Endothelial cell of umbilical vein (primary cell): ENCODE data around the gene ARFIP1. TPM values are rescaled to one million over a fixed set of nuclear protein-coding genes. Genes with fewer than 3 reads are reported as not detected.

Experiments used
- BruUV-seq: library from RNA; stranded (reverse); fragments of 400-500 nt; replicated peaks from 2 replicates; lab custom pipeline; 2021; lab: Mats Ljungman, UMichigan
- CTCF ChIA-PET: fragments of 300-600, 350-600 bp; sonication (Branson Sonifier 250); formaldehyde crosslinking; loops from one replicate; lab custom pipeline; 2021; ENCODE audit warnings: antibody characterized with exemption, inconsistent platforms; lab: Charles Lee
- POLR2A ChIA-PET: fragments of 300-600, 350-600 bp; sonication (Branson Sonifier 250); formaldehyde crosslinking; loops from one replicate; lab custom pipeline; 2021; ENCODE audit warnings: antibody characterized with exemption, inconsistent platforms; lab: Charles Lee
- DNase-seq: peaks from one replicate; pipeline ENCODE4 v3.0.0-alpha.2; 2011; ENCODE audit warnings: low read depth, low spot score
- FAIRE-seq: peaks from 2 replicates; lab custom pipeline; 2011; peaks lifted over from hg19 to GRCh38; lab: Jason Lieb, UNC
- H2AFZ ChIP-seq: 2 replicates; pipeline ENCODE4 v1.6.0; 2012; ENCODE audit warnings: low read depth, low read length, control low read depth, inconsistent platforms
- H3K27ac ChIP-seq: 2 replicates; pipeline ENCODE4 v1.5.1; 2011; ENCODE audit warnings: low read depth, mild to moderate bottlenecking, control low read depth, low read length, moderate library complexity; ENCODE audit not compliant: insufficient read depth
- H3K27me3 ChIP-seq, 2 experiments: 2 replicates each; pipeline versions ENCODE4 v1.6.0 to v1.6.1; 2011; ENCODE audit warnings: low read length in 2 of 2, mixed read lengths in 1 of 2; ENCODE audit not compliant: control insufficient read depth in 2 of 2, insufficient read depth in 2 of 2
- H3K36me3 ChIP-seq, 2 experiments: 2 replicates in 1 of 2; 3 replicates in 1 of 2; pipeline ENCODE4 v1.5.1; 2011; ENCODE audit warnings: low read length in 2 of 2, mild to moderate bottlenecking in 1 of 2, moderate library complexity in 1 of 2; ENCODE audit not compliant: control insufficient read depth in 2 of 2, insufficient read depth in 2 of 2; ENCODE audit errors: extremely low read depth in 1 of 2
- H3K4me1 ChIP-seq: 3 replicates; pipeline ENCODE4 v1.5.1; 2011; ENCODE audit warnings: mild to moderate bottlenecking, low read length; ENCODE audit not compliant: control insufficient read depth, insufficient read depth; ENCODE audit errors: extremely low read depth
- H3K4me2 ChIP-seq: 2 replicates; pipeline ENCODE4 v1.6.1; 2011; ENCODE audit warnings: low read length, control low read depth, mixed read lengths; ENCODE audit not compliant: insufficient read depth
- H3K4me3 ChIP-seq, 3 experiments: fragments of 200-600 bp in 1 of 3; sonication (generic), shearing (Covaris generic) in 1 of 3; replicated peaks in 1 of 3; 2 replicates each; pipeline ENCODE4 v1.5.1; 2011 to 2016; ENCODE audit warnings: control low read depth in 3 of 3, low read length in 3 of 3, mild to moderate bottlenecking in 2 of 3, inconsistent platforms in 1 of 3, low read depth in 1 of 3, moderate library complexity in 1 of 3; ENCODE audit not compliant: insufficient read depth in 1 of 3
- H3K79me2 ChIP-seq: 2 replicates; pipeline ENCODE4 v1.6.0; 2012; ENCODE audit warnings: low read length, inconsistent platforms; ENCODE audit not compliant: control insufficient read depth, insufficient read depth
- H3K9ac ChIP-seq: replicated peaks from 2 replicates; pipeline ENCODE3; 2011; ENCODE audit warnings: low read length, control low read depth; ENCODE audit not compliant: insufficient read depth; ENCODE audit errors: extremely low read depth
- H3K9me1 ChIP-seq: replicated peaks from 3 replicates; pipeline ENCODE4 v1.6.0; 2011; ENCODE audit warnings: mild to moderate bottlenecking, low read length; ENCODE audit not compliant: control insufficient read depth, insufficient read depth; ENCODE audit errors: extremely low read depth
- H3K9me3 ChIP-seq: replicated peaks from 2 replicates; pipeline ENCODE4 v1.5.1; 2012; ENCODE audit warnings: low read length, inconsistent platforms; ENCODE audit not compliant: control insufficient read depth, insufficient read depth
- H4K20me1 ChIP-seq: replicated peaks from 2 replicates; pipeline ENCODE3; 2011; ENCODE audit warnings: mild to moderate bottlenecking, low read length; ENCODE audit not compliant: control insufficient read depth, insufficient read depth; ENCODE audit errors: extremely low read depth
- EZH2 ChIP-seq: IDR thresholded peaks from 2 replicates; pipeline ENCODE4 v1.6.1; 2012; ENCODE audit warnings: borderline replicate concordance, low read depth, mild to moderate bottlenecking, moderate library complexity, low read length, inconsistent platforms; ENCODE audit not compliant: severe bottlenecking
- JUN ChIP-seq: IDR thresholded peaks from 2 replicates; pipeline ENCODE4 v1.6.1; 2011; ENCODE audit warnings: borderline replicate concordance, low read depth; ENCODE audit not compliant: insufficient read length, insufficient read depth
- dilution Hi-C: fragments of 300-500 bp; cut with MboI; formaldehyde crosslinking; loops from one replicate; pipeline ENCODE4 v1.15.0; 2019; ENCODE audit warnings: low sequenced_read_pairs; ENCODE audit not compliant: extremely low pct_ligation_motif_present
- intact Hi-C: fragments of 100-400 bp; cut with micrococcal nuclease; formaldehyde crosslinking; loops from one replicate; pipeline ENCODE4 v1.10.0; 2022
- polyA plus RNA-seq, 4 experiments: library from polyadenylated mRNA; depleted of rRNA in 3 of 4; stranded (reverse) in 3 of 4; unstranded in 1 of 4; fragments of >200 nt; gene quantifications; 2 replicates each; pipeline versions ENCODE4 v1.2.1 to v1.2.3, GENCODE V29; 2011 to 2012; ENCODE audit warnings: missing spikeins in 1 of 4
- total RNA-seq: library from RNA; stranded (reverse); gene quantifications from 2 replicates; pipeline ENCODE4 v1.2.3, GENCODE V29; 2021

The ARFIP1 gene
- total and polyA plus RNA-seq, 2 donors (not counting 3 experiments of a cell fraction or from before 2014, with no cell fraction given) = 10.0 to 24.2 TPM

DNA sequence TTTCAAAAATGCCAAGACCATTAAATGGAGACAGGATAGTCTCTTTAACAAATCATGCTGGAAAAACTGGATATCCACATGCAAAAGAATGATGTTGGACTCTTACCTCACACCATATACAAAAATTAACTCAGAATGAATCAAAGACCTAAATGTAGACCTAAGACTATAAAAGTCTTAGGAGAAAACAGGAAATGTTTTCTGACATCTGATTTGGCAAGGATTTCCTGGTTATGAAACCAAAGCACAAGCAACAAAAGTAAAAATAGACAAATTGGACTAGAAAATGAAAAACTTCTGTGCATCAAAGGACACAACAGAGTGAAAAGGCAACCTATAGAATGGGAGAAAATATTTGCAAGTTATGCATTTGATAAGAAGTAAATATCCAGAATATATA lies 37.6 kb downstream of the ARFIP1 start:
- Histone ChIP-seq H2AFZ (no peak overlapping the region), H3K27me3 (no peaks in the 10 kb centered on the region), H3K4me3 (no peak overlapping the region), H4K20me1 (no peaks in the 10 kb centered on the region), H3K4me1 (peaks cover 4% of the 10 kb centered on the region), H3K27ac (no peak overlapping the region), H3K9ac (no peak overlapping the region), H3K36me3 (no peaks in the 10 kb centered on the region), H3K9me3 (no peaks in the 10 kb centered on the region), H3K9me1 (no peaks in the 10 kb centered on the region), H3K4me2 (peak overlapping the region; percentile 38), H3K79me2 (peaks cover 2% of the 10 kb centered on the region)
- ChIA-PET POLR2A (no interaction called here), CTCF (no interaction called here)
- peak; percentile 49 for DNase-seq
- dilution Hi-C loops (no loop called here), intact Hi-C loops (no loop called here)
- BruUV-seq = no TSS peak
- FAIRE-seq = no peak
- TF ChIP-seq EZH2 (no peak), JUN (no peak)

DNA sequence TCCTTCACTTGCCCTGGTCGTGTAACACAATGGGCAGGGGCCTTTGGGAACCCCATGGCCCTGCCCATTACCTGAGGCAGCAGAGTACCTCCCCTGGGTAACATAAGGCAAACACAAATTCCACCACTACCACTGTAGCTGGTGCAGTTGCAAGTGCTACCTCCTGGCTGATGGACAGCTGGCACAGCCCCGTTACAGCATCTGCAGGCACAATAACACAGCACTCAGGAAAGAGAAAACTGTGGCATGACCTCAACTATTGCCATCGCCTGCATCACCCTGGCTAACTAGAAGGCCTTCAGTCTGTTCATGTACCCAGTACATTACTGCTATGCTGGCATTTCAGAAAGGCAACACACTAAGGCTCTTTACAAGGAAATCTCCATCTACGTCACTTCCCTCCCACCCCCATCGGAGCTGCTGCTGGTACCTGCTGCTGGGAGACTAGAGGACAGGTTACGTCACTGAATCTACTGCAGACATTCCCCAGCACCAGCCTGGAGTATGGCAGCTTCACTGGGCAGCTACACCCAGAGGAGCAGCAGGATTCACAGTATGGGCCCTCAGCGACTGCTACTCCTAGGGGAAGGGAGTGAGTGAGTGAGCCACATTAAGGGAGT lies 39.4 kb downstream of the ARFIP1 start:
- Histone ChIP-seq H3K9me3 (no peaks in the 10 kb centered on the region), H3K4me1 (peaks cover 4% of the 10 kb centered on the region), H3K36me3 (no peaks in the 10 kb centered on the region), H3K27ac (no peak overlapping the region), H3K9ac (no peak overlapping the region), H3K27me3 (no peaks in the 10 kb centered on the region), H3K4me2 (no peak overlapping the region), H3K9me1 (no peaks in the 10 kb centered on the region), H3K4me3 (no peak overlapping the region), H4K20me1 (no peaks in the 10 kb centered on the region), H2AFZ (no peak overlapping the region), H3K79me2 (peaks cover 2% of the 10 kb centered on the region)
- BruUV-seq = no TSS peak
- TF ChIP-seq JUN = no peak
- intact Hi-C loops (no loop called here), dilution Hi-C loops (no loop called here)
- DNase-seq = no peak
- no peak for FAIRE-seq
- ChIA-PET POLR2A (no interaction called here), CTCF (interaction anchor here (0.7 kb wide), 1 partner anchor 9 kb away, joined by 4 read pairs; no protein-coding TSS in a partner anchor)
